Measurements from ENCODE around the gene LARP1. TPM values are rescaled to one million over a fixed set of nuclear protein-coding genes. Genes with fewer than 3 reads are reported as not detected.

The LARP1 gene
- total and polyA plus RNA-seq, 2 donors (not counting 1 experiment from before 2014, with no cell fraction given) = 59.6 to 150 TPM

GRCh38 chr5:154708846-154709245, 46.3 kb upstream of the LARP1 start:
- Mint-ChIP-seq H3K4me3 (no peak overlapping the region), H3K27ac (no peak overlapping the region), H3K27me3 (no peaks in the 10 kb centered on the region), H3K4me1 (no peaks in the 10 kb centered on the region), H3K9me3 (ENCODE audit: insufficient read depth) (no peaks in the 10 kb centered on the region)
- H3K79me2 ChIP-seq (ENCODE audit: control insufficient read depth, insufficient read depth, low read length) = no peaks in the 10 kb centered on the region
- no peaks in the 10 kb centered on the region for H3K27me3 ChIP-seq (replicated peaks in 1 of 4; ENCODE audit: control extremely low read depth in 1 of 4, control insufficient read depth in 3 of 4, insufficient read depth in 4 of 4, low read length in 3 of 4)
- H3K4me2 ChIP-seq (replicated peaks; ENCODE audit: low read depth, low read length, poor library complexity, severe bottlenecking) = no peak overlapping the region
- ChIA-PET POLR2A (no interaction called here), CTCF (no interaction called here)
- WGBS (ENCODE audit: insufficient coverage) = 95% methylated on average over 5 of the region's 5 CpGs
- H3K36me3 ChIP-seq (replicated peaks in 1 of 2; ENCODE audit: control extremely low read depth in 1 of 2, control insufficient read depth in 1 of 2, extremely low read depth in 1 of 2, insufficient read depth in 2 of 2, low read length in 1 of 2) = no peaks in the 10 kb centered on the region
- no peak overlapping the region for H3K4me3 ChIP-seq (ENCODE audit: control extremely low read depth in 1 of 5, extremely low read depth in 1 of 5, insufficient read depth in 1 of 5, low read depth in 2 of 5, low read length in 4 of 5)
- no peaks in the 10 kb centered on the region for H3K9me3 ChIP-seq (ENCODE audit: control extremely low read depth in 1 of 3, control insufficient read depth in 2 of 3, insufficient read depth in 1 of 3, low read length in 2 of 3)
- ATAC-seq (ENCODE audit: low read depth) (no peak), DNase-seq (no peak)
- intact Hi-C loops (cut with micrococcal nuclease) = no loop called here
- H3K4me1 ChIP-seq (ENCODE audit: control insufficient read depth in 2 of 2, insufficient read depth in 2 of 2, low read length in 2 of 2) = no peaks in the 10 kb centered on the region
- no peak overlapping the region for H3K9ac ChIP-seq (ENCODE audit: low read length)
- H3K27ac ChIP-seq (ENCODE audit: low read length in 2 of 2) = no peak overlapping the region
- H4K20me1 ChIP-seq (ENCODE audit: control insufficient read depth, insufficient read depth, low read length, poor library complexity, severe bottlenecking) = no peaks in the 10 kb centered on the region
- no peak for TF ChIP-seq CTCF (IDR thresholded peaks at IDR 0.05)
- TF ChIP-seq EZH2 (IDR thresholded peaks at IDR 0.05; ENCODE audit: borderline replicate concordance, insufficient read depth, low read depth, low read length, poor library complexity, severe bottlenecking) = no peak
- H2AFZ ChIP-seq (ENCODE audit: insufficient read depth, low read depth, low read length, poor library complexity, severe bottlenecking) = no peak overlapping the region

- H3K9me3 Mint-ChIP-seq (ENCODE audit: insufficient read depth) = no peaks in the 10 kb centered on the region
- Histone ChIP-seq H3K27me3 (replicated peaks in 1 of 4; ENCODE audit: control extremely low read depth in 1 of 4, control insufficient read depth in 3 of 4, insufficient read depth in 4 of 4, low read length in 3 of 4) (no peaks in the 10 kb centered on the region), H2AFZ (ENCODE audit: insufficient read depth, low read depth, low read length, poor library complexity, severe bottlenecking) (no peak overlapping the region), H3K4me3 (ENCODE audit: control extremely low read depth in 1 of 5, extremely low read depth in 1 of 5, insufficient read depth in 1 of 5, low read depth in 2 of 5, low read length in 4 of 5) (no peak overlapping the region), H4K20me1 (ENCODE audit: control insufficient read depth, insufficient read depth, low read length, poor library complexity, severe bottlenecking) (no peaks in the 10 kb centered on the region), H3K27ac (ENCODE audit: low read length in 2 of 2) (no peak overlapping the region), H3K36me3 (replicated peaks in 1 of 2; ENCODE audit: control extremely low read depth in 1 of 2, control insufficient read depth in 1 of 2, extremely low read depth in 1 of 2, insufficient read depth in 2 of 2, low read length in 1 of 2) (no peaks in the 10 kb centered on the region), H3K4me2 (replicated peaks; ENCODE audit: low read depth, low read length, poor library complexity, severe bottlenecking) (no peak overlapping the region), H3K79me2 (ENCODE audit: control insufficient read depth, insufficient read depth, low read length) (no peaks in the 10 kb centered on the region), H3K9me3 (ENCODE audit: control extremely low read depth in 1 of 3, control insufficient read depth in 2 of 3, insufficient read depth in 1 of 3, low read length in 2 of 3) (no peaks in the 10 kb centered on the region), H3K4me1 (ENCODE audit: control insufficient read depth in 2 of 2, insufficient read depth in 2 of 2, low read length in 2 of 2) (peaks cover 4 to 5% of the 10 kb centered on the region in 2 donors), H3K9ac (ENCODE audit: low read length) (no peak overlapping the region)
- ChIA-PET CTCF (no interaction called here), POLR2A (no interaction called here)
- intact Hi-C loops (cut with micrococcal nuclease) = no loop called here
- H3K4me3 Mint-ChIP-seq = no peak overlapping the region
- ATAC-seq (ENCODE audit: low read depth) (no peak), DNase-seq (no peak)
- no peak overlapping the region for H3K27ac Mint-ChIP-seq
- peaks cover 5% of the 10 kb centered on the region for H3K4me1 Mint-ChIP-seq
- no peaks in the 10 kb centered on the region for H3K27me3 Mint-ChIP-seq
- no peak for TF ChIP-seq CTCF (IDR thresholded peaks at IDR 0.05)
- no peak for TF ChIP-seq EZH2 (IDR thresholded peaks at IDR 0.05; ENCODE audit: borderline replicate concordance, insufficient read depth, low read depth, low read length, poor library complexity, severe bottlenecking)
- 84% methylated on average over 12 of the region's 15 CpGs for WGBS (ENCODE audit: insufficient coverage)
Observed at GRCh38 chr5:154709368-154710305, 45.5 kb upstream of the LARP1 start.
